H1 (cell line): ENCODE results near the gene CACNB4. TPM values are rescaled to one million over a fixed set of nuclear protein-coding genes. Genes with fewer than 3 reads are reported as not detected.

Experiments
- CTCF ChIA-PET: fragments of 300-600 bp; sonication (Branson Sonifier 250); formaldehyde crosslinking; loops from one replicate; lab custom pipeline; 2021; ENCODE audit not compliant: partially characterized antibody; lab: Charles Lee
- POLR2A ChIA-PET: fragments of 300-600 bp; sonication (Branson Sonifier 250); formaldehyde crosslinking; loops from one replicate; lab custom pipeline; 2021; ENCODE audit warnings: inconsistent platforms; ENCODE audit not compliant: partially characterized antibody; lab: Charles Lee
- DNase-seq, 2 experiments: peaks; one replicate each; pipeline versions ENCODE4 v3.0.0 to v3.0.0-alpha.2; 2010 to 2022; ENCODE audit warnings: low spot score in 2 of 2, low read depth in 1 of 2, mixed read lengths in 1 of 2
- FAIRE-seq: peaks from 2 replicates; lab custom pipeline; 2011; peaks lifted over from hg19 to GRCh38; lab: Jason Lieb, UNC
- H2AFZ ChIP-seq: 2 replicates; pipeline ENCODE4 v1.8.1; 2012; ENCODE audit warnings: low read length, inconsistent platforms
- H2AK5ac ChIP-seq: 2 replicates; pipeline ENCODE4 v1.6.1; 2013; ENCODE audit warnings: low read depth, low read length
- H2BK120ac ChIP-seq: replicated peaks from 2 replicates; pipeline ENCODE3; 2013; ENCODE audit warnings: low read depth, low read length, inconsistent platforms
- H2BK12ac ChIP-seq: 2 replicates; pipeline ENCODE4 v1.6.1; 2013; ENCODE audit warnings: low read depth, low read length
- H2BK15ac ChIP-seq: 2 replicates; pipeline ENCODE4 v1.6.1; 2013; ENCODE audit warnings: low read length
- H2BK20ac ChIP-seq: 2 replicates; pipeline ENCODE4 v1.6.1; 2013; ENCODE audit warnings: low read length
- H2BK5ac ChIP-seq: 2 replicates; pipeline ENCODE4 v1.6.1; 2013; ENCODE audit warnings: low read depth, low read length
- H3K14ac ChIP-seq: 2 replicates; pipeline ENCODE4 v1.6.1; 2013; ENCODE audit warnings: inconsistent platforms; ENCODE audit not compliant: insufficient read length
- H3K18ac ChIP-seq: 2 replicates; pipeline ENCODE4 v1.6.1; 2013; ENCODE audit warnings: low read length; ENCODE audit errors: extremely low read depth
- H3K23ac ChIP-seq: 2 replicates; pipeline ENCODE4 v1.6.1; 2013; ENCODE audit warnings: inconsistent platforms; ENCODE audit not compliant: insufficient read length
- H3K23me2 ChIP-seq: 2 replicates; pipeline ENCODE4 v1.6.1; 2013; ENCODE audit warnings: low read depth, low read length
- H3K27ac ChIP-seq: 2 replicates; pipeline ENCODE4 v1.6.1; 2011; ENCODE audit warnings: low read depth, low read length, inconsistent platforms
- H3K27me3 ChIP-seq, 4 experiments: replicated peaks in 1 of 4; 1 replicate in 1 of 4; 2 replicates in 3 of 4; pipeline versions ENCODE4 v1.6.1 to v1.8.1; 2011 to 2013; ENCODE audit warnings: low read length in 3 of 4, mild to moderate bottlenecking in 3 of 4, inconsistent platforms in 2 of 4, mixed read lengths in 2 of 4, moderate library complexity in 1 of 4; ENCODE audit not compliant: control insufficient read depth in 3 of 4, insufficient read depth in 3 of 4; ENCODE audit errors: extremely low read depth in 1 of 4
- H3K36me3 ChIP-seq, 4 experiments: 2 replicates each; pipeline versions ENCODE4 v1.6.1 to v1.8.1; 2011 to 2013; ENCODE audit warnings: mild to moderate bottlenecking in 4 of 4, low read length in 3 of 4, moderate library complexity in 2 of 4, control low read depth in 1 of 4, inconsistent platforms in 1 of 4; ENCODE audit not compliant: insufficient read depth in 4 of 4, control insufficient read depth in 2 of 4
- H3K4ac ChIP-seq: replicated peaks from 2 replicates; pipeline ENCODE3; 2013; ENCODE audit warnings: low read length, low read depth, mixed read lengths, inconsistent platforms; ENCODE audit not compliant: insufficient read length
- H3K4me1 ChIP-seq, 4 experiments: replicated peaks in 1 of 4; 1 replicate in 1 of 4; 2 replicates in 3 of 4; pipeline versions ENCODE4 v1.6.1 to v1.8.1; 2011 to 2013; ENCODE audit warnings: low read length in 3 of 4, inconsistent platforms in 2 of 4, mixed read lengths in 1 of 4; ENCODE audit not compliant: insufficient read depth in 4 of 4, control insufficient read depth in 3 of 4
- H3K4me2 ChIP-seq, 2 experiments: 2 replicates each; pipeline versions ENCODE4 v1.6.1 to v1.8.1; 2011 to 2013; ENCODE audit warnings: low read depth in 2 of 2, low read length in 2 of 2, control low read depth in 1 of 2, inconsistent platforms in 1 of 2, mild to moderate bottlenecking in 1 of 2; ENCODE audit not compliant: insufficient read depth in 1 of 2
- H3K4me3 ChIP-seq, 4 experiments: fragments of 200-600, 300-600 bp in 1 of 4; sonication (generic), shearing (Covaris generic), sonication (Bioruptor Twin) in 1 of 4; 2 replicates each; pipeline versions ENCODE4 v1.5.1 to v1.8.1; 2011 to 2016; ENCODE audit warnings: low read length in 4 of 4, low read depth in 3 of 4, control low read depth in 2 of 4, inconsistent platforms in 2 of 4, mild to moderate bottlenecking in 2 of 4, mixed read lengths in 1 of 4, moderate library complexity in 1 of 4; ENCODE audit not compliant: insufficient read depth in 2 of 4; ENCODE audit errors: extremely low read depth in 1 of 4
- H3K56ac ChIP-seq: replicated peaks from 2 replicates; pipeline ENCODE3; 2013; ENCODE audit warnings: low read depth, mild to moderate bottlenecking, mixed read lengths, low read length, inconsistent platforms; ENCODE audit not compliant: insufficient read length
- H3K79me1 ChIP-seq: 2 replicates; pipeline ENCODE4 v1.6.1; 2013; ENCODE audit warnings: low read depth, low read length, control low read depth
- H3K79me2 ChIP-seq, 2 experiments: 2 replicates each; pipeline versions ENCODE4 v1.6.1 to v1.8.1; 2012 to 2013; ENCODE audit warnings: low read length in 2 of 2, mild to moderate bottlenecking in 2 of 2, inconsistent platforms in 1 of 2; ENCODE audit not compliant: insufficient read depth in 2 of 2, control insufficient read depth in 1 of 2
- H3K9ac ChIP-seq, 4 experiments: replicated peaks in 1 of 4; 1 replicate in 1 of 4; 2 replicates in 3 of 4; pipeline versions ENCODE4 v1.6.1 to v1.8.1; 2011 to 2013; ENCODE audit warnings: low read depth in 3 of 4, low read length in 3 of 4, control low read depth in 2 of 4, mild to moderate bottlenecking in 2 of 4, moderate library complexity in 2 of 4, inconsistent platforms in 1 of 4; ENCODE audit errors: extremely low read depth in 1 of 4
- H3K9me3 ChIP-seq, 2 experiments: 2 replicates each; pipeline versions ENCODE4 v1.6.1 to v1.8.1; 2012 to 2013; ENCODE audit warnings: mild to moderate bottlenecking in 2 of 2, moderate library complexity in 2 of 2, control low read depth in 1 of 2, inconsistent platforms in 1 of 2, low read depth in 1 of 2, low read length in 1 of 2, mixed read lengths in 1 of 2; ENCODE audit not compliant: insufficient read depth in 2 of 2
- H4K20me1 ChIP-seq, 2 experiments: replicated peaks in 1 of 2; 2 replicates each; pipeline versions ENCODE3 to v1.8.1; 2011 to 2013; ENCODE audit warnings: inconsistent platforms in 2 of 2, low read length in 2 of 2, mild to moderate bottlenecking in 1 of 2; ENCODE audit not compliant: insufficient read depth in 2 of 2, control insufficient read depth in 1 of 2
- H4K5ac ChIP-seq: 2 replicates; pipeline ENCODE4 v1.6.1; 2013; ENCODE audit warnings: low read length, low read depth, mixed read lengths, inconsistent platforms; ENCODE audit not compliant: insufficient read length
- H4K8ac ChIP-seq: 2 replicates; pipeline ENCODE4 v1.8.0; 2013; ENCODE audit warnings: mild to moderate bottlenecking, moderate library complexity, low read length, inconsistent platforms; ENCODE audit not compliant: insufficient read depth; ENCODE audit errors: extremely low read depth
- H4K91ac ChIP-seq: replicated peaks from 2 replicates; pipeline ENCODE3; 2013; ENCODE audit warnings: low read length, mixed read lengths, inconsistent platforms; ENCODE audit not compliant: insufficient read length
- BCL11A ChIP-seq, 2 experiments: IDR thresholded peaks; one replicate each; pipeline ENCODE4 v1.6.1; 2011; ENCODE audit warnings: low read depth in 2 of 2, low read length in 2 of 2, mild to moderate bottlenecking in 2 of 2
- CBX5 ChIP-seq: fragments of 300-800, 300-1000 bp; sonication (generic); IDR thresholded peaks from 2 replicates; pipeline ENCODE4 v1.7.1; 2016; ENCODE audit warnings: antibody characterized with exemption, low read length, low read depth
- CEBPB ChIP-seq: IDR thresholded peaks from 2 replicates; pipeline ENCODE4 v1.6.1; 2012; ENCODE audit warnings: low read depth, low read length
- E2F6 ChIP-seq: IDR thresholded peaks from 2 replicates; pipeline ENCODE4 v1.6.1; 2012; ENCODE audit warnings: inconsistent platforms
- HDAC6 ChIP-seq: IDR thresholded peaks from one replicate; pipeline ENCODE4 v1.7.1; 2012; ENCODE audit warnings: low read depth, mild to moderate bottlenecking, inconsistent platforms, low read length, moderate library complexity
- KDM4A ChIP-seq: IDR thresholded peaks from one replicate; pipeline ENCODE4 v1.7.1; 2012; ENCODE audit warnings: low read depth, mild to moderate bottlenecking, moderate library complexity, low read length, inconsistent platforms; ENCODE audit not compliant: severe bottlenecking
- KDM5A ChIP-seq: fragments of 200-600 bp; IDR thresholded peaks from 2 replicates; pipeline ENCODE4 v1.7.1; 2012; ENCODE audit warnings: mild to moderate bottlenecking, low read length, inconsistent platforms, mixed read lengths
- POLR2A ChIP-seq, 2 experiments: IDR thresholded peaks; 1 replicate in 1 of 2; 2 replicates in 1 of 2; pipeline ENCODE4 v1.6.1; 2011; ENCODE audit warnings: low read depth in 2 of 2, low read length in 2 of 2, mild to moderate bottlenecking in 2 of 2; ENCODE audit errors: control extremely low read depth in 1 of 2
- RAD21 ChIP-seq, 2 experiments: IDR thresholded peaks in 1 of 2; conservative IDR thresholded peaks in 1 of 2; 2 replicates each; pipeline ENCODE4 v1.6.1; 2011; ENCODE audit warnings: low read depth in 2 of 2, low read length in 2 of 2, improper control_type of control experiment in 1 of 2, inconsistent platforms in 1 of 2, mild to moderate bottlenecking in 1 of 2, moderate library complexity in 1 of 2
- RNF2 ChIP-seq: fragments of 200-900, 300-1000 bp; sonication (generic); IDR thresholded peaks from 2 replicates; pipeline ENCODE4 v1.7.1; 2016; ENCODE audit warnings: borderline replicate concordance, low read depth, mild to moderate bottlenecking, antibody characterized with exemption, low read length; ENCODE audit not compliant: poor library complexity, severe bottlenecking; ENCODE audit errors: missing control alignments
- SAP30 ChIP-seq: fragments of 300-600 bp; sonication (generic); IDR thresholded peaks from 2 replicates; pipeline ENCODE4 v1.7.1; 2012; ENCODE audit warnings: low read length, moderate library complexity, mild to moderate bottlenecking, inconsistent platforms; ENCODE audit not compliant: insufficient read depth, insufficient replicate concordance
- WGBS, 2 experiments: shearing (Covaris generic) in 1 of 2; methylation state at CpG; one replicate each; pipeline versions ENCODE4 v1.1.6 to v1.1.7; 2013 to 2015; ENCODE audit warnings: low lambda C conversion rate in 2 of 2, mixed read lengths in 2 of 2, inconsistent platforms in 1 of 2, low coverage in 1 of 2, missing lambda C conversion rate in 1 of 2; ENCODE audit not compliant: insufficient replicate concordance in 2 of 2, insufficient coverage in 1 of 2, insufficient read length in 1 of 2; ENCODE audit errors: extremely low coverage in 1 of 2, missing lambda C conversion rate in 1 of 2; 5-methylcytosine and 5-hydroxymethylcytosine counted together
- polyA plus RNA-seq, 7 experiments: library from polyadenylated mRNA; depleted of rRNA in 3 of 7; stranded (reverse) in 5 of 7; unstranded in 2 of 7; fragments of >200 nt in 5 of 7; fragments of 200-250 nt in 2 of 7; gene quantifications; 1 replicate in 5 of 7; 2 replicates in 1 of 7; 4 replicates in 1 of 7; pipeline versions ENCODE4 v1.2.1 to v1.2.3, GENCODE V29; 2011 to 2013; ENCODE audit warnings: missing spikeins in 2 of 7, mixed read lengths in 2 of 7
- total RNA-seq: library from RNA; stranded (reverse); fragmentation: NEBNext Ultra II Directional; extraction: Animal tissue kit (Norgen Biotek cat#: 25700); gene quantifications from 2 replicates; pipeline ENCODE4 v1.2.1, GENCODE V29; 2021

The CACNB4 gene
- total and polyA plus RNA-seq, 2 of the 8 experiments (the other 6 are each of a cell fraction or from before 2014, with no cell fraction given), result 2.0 to 4.0 TPM

- H3K18ac ChIP-seq, result no peak overlapping the region
- no peak overlapping the region for H2BK5ac ChIP-seq
- no peak overlapping the region for H4K91ac ChIP-seq
- no peaks in the 10 kb centered on the region for H3K9me3 ChIP-seq
- no peak overlapping the region for H4K5ac ChIP-seq
- H3K27ac ChIP-seq, result no peak overlapping the region
- no peak overlapping the region for H3K9ac ChIP-seq
- CTCF ChIA-PET, result interaction anchor here (1.4 to 3.3 kb wide), 2 partner anchors 9 to 209 kb away, joined by 4 to 22 read pairs; no protein-coding TSS in a partner anchor
- no peaks in the 10 kb centered on the region for H3K4me1 ChIP-seq
- 98% methylated on average over 2 of the region's 2 CpGs; no CpG with 5 or more reads in 1 of the 2 experiments for WGBS, 2 experiments
- H2BK20ac ChIP-seq, result no peak overlapping the region
- no peak overlapping the region for H3K14ac ChIP-seq
- H3K79me1 ChIP-seq, result peaks cover 10% of the 10 kb centered on the region
- H3K4ac ChIP-seq, result no peak overlapping the region
- H3K4me3 ChIP-seq, result no peak overlapping the region
- TF ChIP-seq CEBPB, result no peak
- TF ChIP-seq RAD21 (IDR thresholded peaks at IDR 0.05 in 1 of 2, conservative IDR thresholded peaks at IDR 0.05 in 1 of 2; ENCODE audit: low read depth in 2 of 2, low read length in 2 of 2), result no peak
- no peak for TF ChIP-seq HDAC6
- TF ChIP-seq POLR2A (IDR thresholded peaks at IDR 0.05; ENCODE audit: control extremely low read depth in 1 of 2, low read depth in 2 of 2, low read length in 2 of 2), result no peak
- no peak for TF ChIP-seq RNF2
- TF ChIP-seq SAP30, result no peak
- TF ChIP-seq KDM5A, result no peak
- no peak for TF ChIP-seq CBX5
- TF ChIP-seq E2F6, result no peak
- no peak for TF ChIP-seq BCL11A (IDR thresholded peaks at IDR 0.05; ENCODE audit: low read depth in 2 of 2, low read length in 2 of 2)
- TF ChIP-seq KDM4A, result no peak
- TF ChIP-seq, all 59 proteins: peak for 0
- peaks cover 0 to 33% (median 9%) of the 10 kb centered on the region in 4 experiments; a peak in 5 of 8 replicates for H3K36me3 ChIP-seq
- no peak overlapping the region for H2BK12ac ChIP-seq
- H4K8ac ChIP-seq, result no peak overlapping the region
- peaks cover 2% of the 10 kb centered on the region in 2 experiments for H4K20me1 ChIP-seq
- H2BK120ac ChIP-seq, result no peak overlapping the region
- no peak overlapping the region for H2BK15ac ChIP-seq
- H3K4me2 ChIP-seq, result no peak overlapping the region
- no peak for FAIRE-seq
- H3K56ac ChIP-seq, result no peak overlapping the region
- no peak overlapping the region for H2AFZ ChIP-seq
- peaks cover 9 to 65% of the 10 kb centered on the region in 2 experiments for H3K79me2 ChIP-seq
- H3K23ac ChIP-seq, result no peak overlapping the region
- H2AK5ac ChIP-seq, result no peak overlapping the region
- DNase-seq, result no peak
- H3K27me3 ChIP-seq, result no peaks in the 10 kb centered on the region
- POLR2A ChIA-PET, result interaction anchor here (1.3 to 3.5 kb wide), 2 partner anchors 7 to 11 kb away, joined by 3 to 21 read pairs; partner anchors contain the start of gene ARL5A
- no peaks in the 10 kb centered on the region for H3K23me2 ChIP-seq
Measured at GRCh38 chr2:151816843-151817242, 282.0 kb downstream of the CACNB4 start.
